HG03460 (cell line): ENCODE data around the gene RPTN.
"Not testable (repeated sequence)": the region's sequence is repeated elsewhere in the genome, so short reads cannot be mapped to it uniquely, and the experiment has no call there.

Experiments
- ATAC-seq: cut with Tn5 transposase; IDR thresholded peaks from one replicate; pipeline ENCODE4 v1.9.1; 2021; ENCODE audit not compliant: unreplicated experiment

The RPTN gene

DNA sequence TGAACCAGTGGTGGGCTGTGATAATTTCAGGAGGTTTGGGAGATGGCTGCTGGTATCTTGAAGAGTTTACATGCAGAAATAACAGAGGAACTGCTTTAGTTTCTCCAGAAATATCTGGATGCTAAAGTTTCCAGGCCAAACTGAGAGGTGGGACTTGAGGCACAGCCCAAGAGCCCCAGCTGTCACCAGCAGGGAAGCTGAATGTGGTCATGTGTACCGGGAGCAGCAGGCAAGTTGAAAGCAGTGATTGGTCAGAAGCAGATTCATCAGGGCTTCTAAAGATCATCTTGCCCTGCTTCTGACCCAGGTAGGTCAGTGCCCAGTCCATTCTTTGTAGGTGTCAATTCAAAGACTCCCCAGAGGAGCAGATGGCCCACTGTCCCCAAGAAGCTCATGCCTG, 7.9 kb upstream of the RPTN start:
- ATAC-seq, result no peak

DNA sequence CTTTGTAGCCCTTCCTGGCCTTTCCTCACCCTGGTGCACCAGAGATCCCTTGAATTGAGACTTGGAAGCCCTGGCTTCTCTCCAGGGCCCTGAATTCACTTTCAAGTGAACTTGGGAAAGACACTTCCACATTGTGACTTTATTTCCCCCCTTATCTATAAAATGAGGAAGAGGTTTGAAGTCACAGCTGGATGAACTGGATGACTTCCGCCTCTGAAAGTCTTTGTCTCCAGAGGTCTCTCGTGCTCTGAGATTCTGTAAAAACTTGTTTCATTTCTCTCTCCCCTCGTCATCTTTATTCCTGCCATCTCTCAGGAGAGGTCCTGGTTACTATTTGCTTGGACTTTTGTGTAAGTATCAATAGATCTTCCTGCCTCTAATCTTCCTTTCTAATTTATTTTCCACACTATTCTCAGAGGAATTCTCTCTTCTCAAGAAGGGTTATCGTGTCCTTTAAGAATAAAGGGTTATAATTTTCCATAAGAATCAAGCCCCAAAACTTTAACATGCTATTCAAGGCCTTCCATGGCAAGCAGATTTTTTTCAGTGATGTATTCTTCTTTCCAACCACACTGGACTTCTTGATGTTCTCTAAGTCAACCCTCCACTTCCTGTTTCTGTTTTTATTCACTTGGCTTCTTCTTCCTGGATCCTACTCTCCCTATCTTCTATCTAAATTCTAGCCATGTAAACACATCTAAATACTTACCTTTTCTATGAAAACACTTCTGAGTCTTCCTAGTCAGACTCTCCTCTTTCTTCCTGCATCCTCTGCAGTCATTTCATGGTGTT, 6.5 kb upstream of the RPTN start:
- no peak for ATAC-seq

DNA sequence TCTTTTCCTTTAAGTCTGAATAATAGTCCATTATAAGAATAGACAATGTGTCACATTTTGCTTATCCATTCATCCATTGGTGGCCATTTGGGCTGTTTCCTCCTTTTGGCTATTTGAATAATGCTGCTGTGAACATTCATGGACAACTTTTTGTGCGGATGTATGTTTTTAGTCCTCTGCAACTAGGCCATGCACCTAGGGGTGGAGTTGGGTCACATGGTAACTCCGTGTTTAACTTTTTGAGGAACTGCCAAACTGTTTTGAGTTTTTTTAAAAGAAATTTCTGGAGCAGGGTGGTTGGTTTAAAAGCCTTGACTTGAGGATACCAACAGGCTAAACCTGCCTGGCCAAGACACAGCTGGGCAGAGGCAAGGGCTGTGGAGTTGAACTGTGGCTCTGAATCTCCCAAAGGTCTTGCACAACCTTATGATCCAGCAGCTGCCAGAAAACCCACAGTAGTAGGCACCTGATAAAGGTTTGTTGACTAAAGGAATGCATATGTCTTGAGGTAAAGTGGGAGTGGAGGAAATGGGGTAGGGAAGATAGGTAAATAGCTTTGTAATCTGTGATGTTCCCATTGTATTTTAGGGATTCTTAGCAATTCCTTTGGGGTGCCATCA, 5.6 kb upstream of the RPTN start:
- ATAC-seq, result no peak

DNA sequence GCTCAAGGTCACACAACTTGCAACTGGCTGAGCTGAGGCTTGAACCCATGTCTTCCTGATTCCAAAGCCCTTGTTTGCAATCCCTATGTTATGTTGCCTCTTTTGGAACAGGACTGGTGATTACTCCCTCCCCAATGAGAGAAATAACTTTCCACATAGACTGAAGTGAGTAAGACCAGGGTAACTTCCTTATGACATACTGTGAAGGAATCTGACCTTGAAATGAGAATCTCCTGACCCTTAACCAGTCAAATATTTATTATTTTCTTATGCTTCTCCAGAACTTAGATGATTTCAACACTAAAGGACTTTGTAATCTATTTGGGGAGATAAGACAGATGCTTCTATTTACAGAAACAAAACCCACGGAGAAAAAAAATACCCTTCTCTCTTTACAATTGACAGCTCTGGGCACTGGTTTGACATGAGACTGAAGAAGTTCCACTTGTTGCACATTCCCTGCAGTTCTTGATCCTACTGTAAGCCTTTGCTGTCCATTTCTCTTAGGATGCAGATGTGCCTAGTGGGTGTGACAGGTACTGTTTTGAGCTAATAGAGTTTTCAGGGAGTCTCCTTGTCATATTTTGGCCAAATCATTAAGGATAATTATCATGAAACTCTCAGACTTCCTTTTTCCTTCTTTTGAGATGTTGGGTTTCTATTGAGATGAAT, 3.9 kb upstream of the RPTN start:
- ATAC-seq, result no peak

DNA sequence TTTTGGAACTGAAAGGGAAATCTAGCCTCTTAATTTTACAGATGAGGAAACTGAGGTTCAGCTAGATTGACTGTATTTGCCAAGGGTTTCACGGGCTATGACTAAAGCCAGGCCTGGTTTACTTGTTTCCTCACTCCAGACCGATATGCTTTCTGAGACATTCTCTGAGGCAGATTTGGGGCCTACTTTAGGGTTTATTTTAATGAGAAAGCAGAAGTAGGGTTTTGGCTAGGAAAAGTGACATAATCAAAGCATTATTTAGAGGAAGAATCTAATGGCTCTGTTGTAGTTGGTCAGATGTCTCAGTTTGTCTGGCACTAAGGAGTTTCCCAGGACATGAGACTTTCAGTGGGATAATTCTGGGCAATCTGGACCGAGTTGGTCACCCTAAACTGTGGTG, 1.5 kb upstream of the RPTN start:
- ATAC-seq, result no peak

DNA sequence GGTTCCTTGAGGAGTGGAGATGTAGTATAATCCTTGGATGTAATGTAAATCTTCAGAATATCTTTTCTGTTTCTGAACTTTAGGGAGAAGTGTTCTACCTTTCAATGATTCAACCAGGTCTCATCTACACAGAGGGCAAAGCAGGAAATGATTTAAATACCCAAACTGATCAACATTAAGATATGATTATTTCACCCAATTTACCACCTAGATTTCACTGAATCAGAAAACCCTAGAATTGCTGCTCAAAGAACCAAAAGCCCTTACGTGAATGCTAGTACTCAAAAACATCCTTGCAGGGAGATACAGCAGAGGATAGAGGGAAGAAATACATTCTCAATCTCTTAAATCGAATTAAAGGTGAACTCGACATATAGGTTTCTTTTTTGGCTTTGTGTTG, 5.0 kb downstream of the RPTN start:
- no peak for ATAC-seq

DNA sequence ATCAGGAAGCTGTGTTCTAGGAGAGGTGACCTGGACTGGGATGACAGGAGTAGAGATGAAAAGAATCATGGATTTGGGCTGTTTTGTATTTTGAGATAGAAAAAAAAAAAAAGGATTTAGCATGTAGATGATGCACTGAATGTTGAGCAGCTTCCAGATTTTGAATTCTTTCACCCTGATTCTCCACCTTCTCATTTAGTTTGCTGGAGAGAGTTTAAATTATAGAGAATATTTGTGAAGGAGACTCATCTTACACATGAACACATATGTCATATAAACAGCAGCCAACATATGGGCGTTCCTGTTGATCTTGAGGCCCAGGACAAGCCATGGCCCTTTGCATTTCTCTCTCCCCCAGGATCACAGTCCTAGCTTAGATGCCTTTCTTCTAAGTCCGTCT, 7.4 kb downstream of the RPTN start:
- no peak for ATAC-seq

DNA sequence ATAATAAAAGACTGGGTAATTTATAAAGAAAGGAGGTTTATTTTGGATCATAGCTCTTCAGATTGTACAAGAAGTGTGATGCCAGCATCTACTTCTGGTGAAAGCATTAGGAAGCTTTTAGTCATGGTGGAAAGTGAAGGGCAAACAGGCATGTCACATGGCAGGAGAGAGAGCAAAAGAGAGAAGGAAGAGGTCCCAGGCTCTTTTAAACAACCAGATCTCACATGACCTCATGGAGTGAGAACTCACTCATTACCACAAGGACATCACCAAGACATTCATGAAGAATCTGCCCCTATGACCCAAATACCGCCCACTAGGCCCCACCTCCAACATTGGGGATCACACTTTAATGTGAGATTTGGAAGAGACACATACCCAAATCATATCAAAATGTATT, 10.0 kb downstream of the RPTN start:
- ATAC-seq, result no peak

DNA sequence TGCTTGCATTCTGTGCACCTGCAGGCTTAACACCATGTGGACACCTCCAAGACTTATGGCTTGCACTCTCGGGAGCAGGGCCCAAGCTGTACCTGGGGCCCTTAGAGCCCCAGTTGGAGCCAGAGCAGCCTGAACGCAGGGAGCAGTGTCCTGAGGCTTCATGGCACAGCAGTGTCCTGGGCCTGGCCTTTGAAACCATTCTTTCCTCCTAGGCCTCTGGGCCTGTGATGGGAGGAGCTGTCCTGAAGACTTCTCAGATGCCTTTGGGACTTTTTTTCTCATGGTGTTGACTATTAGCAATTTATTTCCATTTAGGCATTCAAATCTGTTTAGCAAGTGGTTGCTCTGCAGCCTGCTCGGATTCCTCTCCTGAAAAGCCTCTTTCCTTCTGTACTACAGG, 11.0 kb downstream of the RPTN start:
- no peak for ATAC-seq

DNA sequence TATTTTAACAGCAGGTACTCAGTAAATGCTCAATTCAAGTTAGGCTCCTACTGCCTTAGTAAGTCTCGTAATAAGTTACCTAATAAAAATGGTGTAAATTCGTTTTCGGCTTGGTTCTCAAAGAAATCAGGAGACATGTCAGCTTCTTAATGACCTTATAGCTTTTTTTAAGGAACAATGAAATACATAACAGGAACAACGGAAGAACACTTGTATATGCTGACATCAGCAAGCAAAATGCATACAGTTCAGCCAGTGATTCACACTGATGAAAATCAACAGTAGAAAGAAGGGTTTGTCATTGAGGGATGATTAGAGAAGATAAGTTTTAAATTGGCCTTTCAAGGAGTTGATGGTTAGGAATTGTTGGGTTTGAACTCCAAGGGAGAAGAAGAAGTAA, 13.3 kb downstream of the RPTN start:
- no peak for ATAC-seq

DNA sequence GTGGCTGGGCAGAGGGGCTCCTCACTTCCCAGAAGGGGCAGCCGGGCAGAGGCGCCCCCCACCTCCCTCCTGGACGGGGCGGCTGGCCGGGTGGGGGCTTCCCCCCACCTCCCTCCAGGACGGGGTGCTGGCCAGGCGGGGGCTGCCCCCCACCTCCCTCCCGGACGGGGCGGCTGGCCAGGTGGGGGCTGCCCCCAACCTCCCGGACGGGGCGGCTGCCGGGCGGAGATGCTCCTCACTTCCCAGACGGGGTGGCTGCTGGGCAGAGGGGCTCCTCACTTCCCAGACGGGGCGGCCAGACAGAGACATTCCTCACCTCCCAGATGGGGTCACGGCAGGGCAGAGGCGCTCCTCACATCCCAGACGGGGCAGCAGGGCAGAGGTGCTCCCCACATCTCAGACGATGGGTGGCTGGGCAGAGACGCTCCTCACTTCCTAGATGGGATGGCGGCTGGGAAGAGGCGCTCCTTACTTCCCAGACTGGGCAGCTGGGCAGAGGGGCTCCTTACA, 14.3 kb downstream of the RPTN start:
- ATAC-seq, result not testable (repeated sequence)

DNA sequence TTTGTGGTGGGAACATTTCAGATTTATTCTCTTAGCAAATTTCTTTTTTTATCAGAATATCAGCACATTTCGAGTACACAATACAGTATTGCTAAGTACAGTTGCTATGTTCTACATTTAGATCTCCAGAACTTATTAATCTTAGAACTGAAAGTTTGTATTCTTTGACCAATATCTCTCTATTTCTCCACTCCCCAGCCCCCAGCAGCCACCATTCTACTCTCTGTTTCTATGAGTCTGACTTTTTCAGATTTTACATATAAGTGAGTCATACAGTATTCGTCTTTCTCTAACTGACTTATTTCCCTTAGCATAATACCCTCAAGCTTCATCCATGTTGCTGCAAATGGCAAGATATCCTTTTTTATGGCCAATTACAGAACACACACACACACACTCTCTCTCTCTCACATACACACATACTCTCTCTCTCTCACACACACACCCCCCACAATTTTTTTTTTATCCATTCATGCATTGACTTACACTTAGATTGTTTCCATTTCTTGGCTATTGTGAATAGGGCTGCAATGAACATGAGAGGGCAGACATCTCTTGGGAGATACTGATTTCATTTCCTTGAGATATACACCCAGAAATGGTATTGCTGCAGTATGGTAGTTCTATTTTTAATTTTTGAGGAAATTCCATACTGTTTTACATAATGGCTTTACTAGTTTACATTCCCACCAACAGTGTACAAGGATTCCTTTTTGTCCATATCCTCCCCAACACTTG, 15.7 kb downstream of the RPTN start:
- ATAC-seq, result no peak

DNA sequence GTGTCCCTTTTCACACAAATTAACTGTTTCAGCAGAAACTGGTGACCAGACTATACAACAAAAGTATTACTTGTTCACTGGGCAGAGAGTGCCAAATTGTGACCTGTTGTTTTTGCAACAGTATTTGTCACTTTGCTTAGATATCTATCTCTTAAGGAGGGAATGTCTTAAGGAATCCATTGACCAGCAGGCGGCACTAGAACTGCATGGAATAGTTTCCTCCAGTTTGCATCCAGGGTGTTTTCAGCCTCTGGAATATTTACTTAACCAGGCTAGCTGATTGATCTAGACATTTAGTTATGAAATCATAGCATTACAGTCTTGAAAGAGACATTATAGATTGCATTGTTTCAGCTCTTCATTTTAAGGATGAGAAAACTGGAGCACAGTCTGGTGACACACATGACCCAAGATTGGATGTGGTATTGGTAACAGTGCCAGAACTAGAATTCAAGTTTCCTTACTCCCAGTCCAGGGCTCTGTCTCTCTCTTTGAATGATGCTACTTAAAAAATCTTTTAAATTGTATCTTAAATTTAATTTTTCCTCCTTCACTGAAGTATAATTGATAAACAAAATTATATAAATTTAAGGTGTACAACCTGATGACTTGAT, 16.9 kb downstream of the RPTN start:
- ATAC-seq, result no peak

DNA sequence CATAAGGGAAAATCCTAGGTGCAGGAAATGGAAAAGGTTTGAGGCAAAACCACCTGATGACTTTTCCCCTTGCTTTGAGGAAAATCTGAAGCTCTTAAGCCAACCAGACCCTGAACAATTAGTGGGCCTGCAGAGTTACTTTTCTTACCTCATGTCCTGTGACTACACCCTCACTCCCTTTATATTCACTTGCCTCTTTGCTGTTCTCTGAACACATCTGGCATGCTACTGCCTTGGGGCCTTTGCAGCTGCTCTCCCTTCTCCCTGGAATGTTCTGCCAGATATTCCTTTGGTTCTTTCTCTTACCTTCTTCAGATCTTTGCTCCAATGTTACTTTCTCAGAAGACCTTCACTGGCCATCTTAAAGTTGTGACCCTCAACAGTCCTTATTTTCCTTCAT, 21.8 kb downstream of the RPTN start:
- no peak for ATAC-seq

DNA sequence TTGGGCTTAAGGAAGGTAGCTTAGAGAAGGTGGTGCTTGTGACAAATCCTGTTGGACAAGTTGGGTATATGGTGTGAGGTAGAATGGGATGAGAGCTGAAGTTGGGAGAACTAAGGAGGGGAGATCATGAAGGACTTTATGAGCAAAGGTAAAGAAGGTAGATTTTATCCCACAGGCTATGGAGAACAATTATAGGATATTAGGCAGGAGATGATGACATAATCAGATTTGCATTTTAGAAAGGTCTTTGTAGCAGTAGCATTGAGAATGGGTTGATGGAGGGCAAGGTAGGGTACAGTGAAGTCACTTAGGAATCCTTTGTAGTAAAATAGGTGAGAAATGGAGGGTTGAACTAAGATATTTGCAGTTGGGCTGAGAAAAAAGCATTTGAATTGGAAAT, 28.8 kb downstream of the RPTN start:
- no peak for ATAC-seq

DNA sequence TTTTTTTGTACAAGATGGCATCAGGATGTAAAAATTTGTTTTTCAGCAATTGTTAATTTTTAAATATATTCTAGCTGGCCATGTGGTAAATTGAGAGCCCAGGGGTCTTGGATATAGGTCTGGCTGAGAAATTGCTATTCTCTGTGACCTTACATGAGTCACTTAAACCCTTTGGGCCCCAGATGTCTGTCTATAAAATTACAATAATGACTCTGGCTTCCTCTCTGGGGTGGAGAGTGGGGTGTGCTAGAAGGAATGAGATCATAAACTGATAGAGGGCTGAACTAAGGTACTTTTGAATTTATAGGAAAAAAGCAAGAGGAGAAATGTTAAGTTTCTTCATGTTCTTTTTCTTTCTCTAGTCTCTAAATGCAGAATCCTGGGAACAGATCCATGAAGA, 31.4 kb downstream of the RPTN start:
- ATAC-seq, result no peak

DNA sequence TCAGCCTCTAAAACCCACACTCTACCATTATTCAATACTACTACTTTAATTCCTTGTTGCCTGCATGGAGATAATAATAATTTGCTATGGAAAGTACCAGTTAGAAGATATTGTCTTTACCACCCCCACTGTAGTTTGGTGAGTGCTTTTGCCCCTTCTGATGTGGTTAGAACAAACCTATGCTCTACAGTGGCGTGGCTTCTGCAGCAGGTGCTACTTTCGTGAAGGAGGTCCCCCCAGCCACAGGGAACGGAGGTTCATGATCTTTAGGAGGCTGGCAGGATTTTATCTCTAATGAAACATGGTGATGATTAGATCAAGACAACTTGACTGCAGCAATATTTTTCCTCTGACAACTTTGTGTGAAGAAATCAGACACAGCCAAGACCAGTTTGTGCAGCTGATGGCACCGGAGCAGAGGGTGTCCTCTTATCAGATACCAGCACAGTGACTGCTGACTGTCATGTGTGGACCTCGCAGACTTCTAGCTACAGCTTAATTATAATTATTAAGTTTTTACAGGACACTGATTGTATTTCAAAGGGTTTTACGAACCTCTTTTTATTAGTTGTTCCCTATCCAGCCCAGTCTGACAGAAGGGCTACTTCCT, 33.1 kb downstream of the RPTN start:
- no peak for ATAC-seq

DNA sequence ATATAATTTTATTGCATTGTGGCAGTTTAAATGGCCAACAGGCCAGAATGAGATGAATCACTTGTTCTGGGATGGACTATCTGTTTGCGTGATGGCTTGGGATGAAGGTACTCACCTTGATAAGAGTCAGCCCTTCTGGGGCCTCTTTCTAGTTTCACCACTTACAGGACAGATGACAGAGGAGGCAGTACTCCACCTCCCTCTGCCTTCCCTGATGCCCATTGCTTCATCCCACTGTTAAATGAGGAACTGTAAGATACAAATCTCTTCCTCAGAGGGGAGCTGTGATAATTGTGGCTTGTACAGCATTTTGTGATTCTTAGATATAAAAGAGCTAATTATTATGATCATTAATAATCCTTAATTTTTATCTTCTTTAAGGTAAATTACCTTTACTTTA, 40.1 kb downstream of the RPTN start:
- ATAC-seq, result no peak

DNA sequence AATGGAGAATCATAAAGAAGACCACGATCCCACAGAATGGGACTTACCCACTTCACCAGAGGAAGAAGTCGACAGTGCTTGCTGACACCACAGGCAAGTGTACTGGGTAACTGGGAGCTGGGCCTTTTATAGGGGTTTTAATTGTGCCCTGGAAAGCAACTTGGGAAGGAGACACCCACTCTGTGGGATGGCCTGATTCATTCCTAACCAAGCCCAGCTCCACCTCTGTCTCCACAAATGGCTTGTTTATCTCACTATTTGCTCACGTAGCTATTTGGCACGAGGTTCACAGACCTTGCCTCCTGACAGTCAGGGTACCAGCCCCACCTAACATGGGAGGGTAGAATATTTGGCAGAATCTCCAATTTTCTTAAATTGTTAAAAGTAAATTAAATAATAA, 43.7 kb downstream of the RPTN start, which contains the start of gene TCHH:
Gene TCHH, minus strand, starts transcription at position 101 of the 400 bp plus-strand sequence. CDS start 1,364 bp downstream, outside the sequence.
- ATAC-seq, result no peak

DNA sequence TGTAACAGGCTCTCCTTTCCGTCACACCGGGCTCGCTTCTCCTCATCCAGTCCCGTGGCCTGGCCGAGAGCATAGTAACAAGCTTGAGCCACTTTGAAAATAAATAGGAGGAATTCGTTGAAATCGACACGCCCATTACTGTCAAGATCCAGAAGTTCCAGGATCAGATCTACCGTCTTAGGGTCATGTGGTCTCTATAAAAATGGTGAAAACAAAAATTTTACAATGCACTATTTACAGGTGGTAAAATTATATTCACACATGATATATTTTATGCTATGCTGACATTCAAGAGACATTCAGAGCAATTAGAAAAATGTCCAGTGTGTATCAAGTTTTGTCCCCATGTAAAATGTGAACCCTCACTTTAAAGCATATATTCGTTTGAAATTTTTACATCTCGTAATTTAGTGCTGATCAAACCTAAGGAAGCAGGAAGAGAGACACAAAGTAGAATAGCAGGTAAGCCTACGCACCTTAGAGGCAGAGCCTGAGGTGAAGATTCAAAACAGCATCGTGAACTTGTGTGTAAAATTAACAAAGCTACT, 46.1 kb downstream of the RPTN start:
- no peak for ATAC-seq
